Measurements from ENCODE around the gene CD19.

- TF ChIP-seq CTCF (IDR thresholded peaks at IDR 0.05) (peak in 1 of 4 experiments; percentile 4), POLR2A (IDR thresholded peaks at IDR 0.05) (no peak)
Observed at GRCh38 chr16:28924399-28924761, 7.4 kb upstream of the CD19 start.
